ENCODE measurements around the gene INTS14.

GRCh38 chr15:65611888-65612615 is 1.1 kb upstream of the INTS14 start:
- TF ChIP-seq POLR2A (IDR thresholded peaks at IDR 0.05) (no peak), CTCF (IDR thresholded peaks at IDR 0.05 in 4 of 5, conservative IDR thresholded peaks at IDR 0.05 in 1 of 5) (no peak)

All from gastrocnemius medialis (tissue), 4 donors.